HPDE6-E6E7 (cell line): ENCODE data around the gene UBAC2.
"Not testable (repeated sequence)": the region's sequence is repeated elsewhere in the genome, so short reads cannot be mapped to it uniquely, and the experiment has no call there.

Experiments
- DNase-seq: peaks from one replicate; pipeline ENCODE4 v3.0.0; 2011; ENCODE audit warnings: missing footprints; ENCODE audit errors: extremely low spot score

The UBAC2 gene

DNA sequence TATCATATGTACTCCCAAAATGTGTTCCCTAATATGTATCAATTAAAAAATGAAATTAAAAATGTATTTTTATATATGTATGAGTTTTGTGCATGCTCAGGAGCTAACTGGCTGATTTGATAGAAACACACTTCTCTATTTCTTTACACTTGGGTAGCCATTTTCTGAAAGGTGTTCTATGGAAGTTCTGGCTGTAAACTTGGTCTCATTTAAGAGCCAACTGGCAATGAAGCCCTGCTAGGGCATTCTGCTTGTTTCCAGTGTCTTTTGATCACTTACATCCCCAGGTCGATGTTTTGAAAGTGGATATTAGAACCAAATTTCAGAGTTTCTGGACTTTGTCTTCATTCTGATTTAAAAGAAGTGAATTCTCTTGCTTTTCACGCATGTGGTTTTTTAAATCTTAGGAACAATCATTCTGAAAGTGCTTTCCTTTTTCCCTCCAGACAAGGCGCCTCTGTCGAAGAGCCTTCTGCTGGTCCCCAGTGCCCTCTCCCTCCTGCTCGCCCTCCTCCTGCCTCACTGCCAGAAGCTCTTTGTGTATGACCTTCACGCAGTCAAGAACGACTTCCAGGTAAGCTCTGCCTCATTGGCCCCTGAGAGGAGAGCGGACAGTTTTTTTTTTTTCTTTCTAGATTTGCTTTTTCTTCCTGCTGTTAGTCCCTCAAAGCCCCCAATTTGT, 37.5 kb downstream of the UBAC2 start:
- no peak for DNase-seq

DNA sequence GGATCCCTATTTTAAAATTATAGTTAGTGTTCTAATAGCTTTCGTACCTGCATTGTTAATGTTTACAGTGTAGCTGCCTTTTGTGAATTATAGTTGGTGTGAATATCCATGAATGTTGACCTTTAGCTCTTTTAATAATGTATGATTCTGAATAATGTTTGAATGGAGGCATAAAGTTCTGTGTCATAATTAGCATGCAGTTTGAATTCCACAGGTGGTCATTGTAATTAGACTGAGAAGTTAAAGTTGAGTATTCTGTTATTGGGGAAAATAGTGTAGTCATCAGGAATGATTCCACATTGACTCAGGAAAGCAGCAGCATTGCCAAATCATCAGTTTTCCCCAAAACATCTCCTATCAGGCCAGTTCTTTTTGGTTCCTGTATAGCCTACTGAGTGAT, 45.4 kb downstream of the UBAC2 start:
- no peak for DNase-seq

DNA sequence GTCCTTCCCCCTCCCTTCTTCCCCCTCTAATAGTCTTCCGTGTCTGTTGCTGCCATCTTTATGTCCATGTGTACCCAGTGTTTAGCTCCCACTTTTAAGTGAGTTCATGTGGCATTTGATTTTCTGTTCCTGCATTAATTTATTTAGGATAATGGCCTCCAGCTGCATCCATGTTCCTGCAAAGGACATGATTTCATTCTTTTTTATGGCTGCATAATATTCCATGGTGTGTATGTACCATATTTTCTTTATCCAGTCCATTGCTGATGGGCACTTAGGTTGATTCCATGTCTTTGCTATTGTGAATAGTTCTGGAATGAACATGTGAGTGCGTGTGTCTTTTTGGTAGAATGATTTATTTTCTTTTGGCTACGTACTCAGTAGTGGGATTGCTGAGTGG, 48.5 kb downstream of the UBAC2 start:
- not testable (repeated sequence) for DNase-seq

DNA sequence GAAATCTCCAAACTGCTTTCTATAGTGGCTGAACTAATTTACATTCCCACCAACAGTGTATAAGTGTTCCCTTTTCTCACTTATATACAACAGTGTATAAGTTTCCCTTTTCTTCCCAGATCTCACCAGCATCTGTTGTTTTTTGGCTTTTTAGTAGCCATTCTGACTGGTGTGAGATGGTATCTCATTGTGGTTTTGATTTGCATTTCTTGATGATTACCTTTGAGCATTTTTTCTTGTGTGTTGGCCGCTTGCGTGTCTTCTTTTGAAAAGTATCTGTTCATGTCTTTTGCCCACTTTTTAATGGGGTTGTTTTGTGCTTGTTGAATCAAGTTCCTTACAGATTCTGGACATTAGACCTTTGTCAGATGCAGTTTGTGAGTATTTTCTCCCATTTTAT, 49.0 kb downstream of the UBAC2 start:
- not testable (repeated sequence) for DNase-seq

DNA sequence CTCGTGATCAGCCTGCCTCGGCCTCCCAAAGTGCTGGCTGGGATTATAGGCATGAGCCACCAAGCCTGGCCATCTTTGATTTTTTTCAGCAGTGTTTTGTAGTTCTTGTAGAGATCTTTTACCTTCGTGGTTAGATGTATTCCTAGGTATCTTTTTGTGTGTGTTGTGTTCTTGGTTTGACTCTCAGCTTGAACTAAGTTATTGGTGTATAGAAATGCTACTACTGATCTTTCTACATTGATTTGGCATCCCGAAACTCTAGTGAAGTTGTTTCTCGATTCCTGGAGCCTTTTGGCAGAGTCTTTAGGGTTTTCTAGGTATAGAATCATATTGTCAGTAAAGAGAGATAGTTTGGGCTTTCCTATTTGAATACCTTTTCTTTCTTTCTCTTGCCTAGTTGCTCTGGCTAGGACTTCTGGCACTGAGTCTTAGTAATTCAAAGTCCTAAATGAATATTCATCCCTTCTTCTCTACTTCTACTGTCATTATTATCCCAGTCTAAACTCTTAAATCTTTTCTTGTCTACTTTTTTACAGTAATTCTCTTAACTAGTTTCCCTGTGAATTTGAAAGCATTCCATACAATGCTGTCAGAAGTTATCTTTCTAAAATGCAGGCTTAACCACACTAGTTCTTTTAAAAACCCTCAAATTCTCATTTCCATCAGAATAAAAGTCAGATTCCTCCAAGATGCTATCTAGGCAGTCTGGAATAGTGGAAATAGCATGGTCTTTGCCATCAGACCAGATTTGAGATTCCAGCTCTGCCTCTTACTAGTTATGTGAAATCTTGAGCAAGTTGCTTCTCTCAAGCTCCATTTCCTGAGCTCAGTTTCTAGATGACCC, 50.5 kb downstream of the UBAC2 start:
- DNase-seq, result no peak

DNA sequence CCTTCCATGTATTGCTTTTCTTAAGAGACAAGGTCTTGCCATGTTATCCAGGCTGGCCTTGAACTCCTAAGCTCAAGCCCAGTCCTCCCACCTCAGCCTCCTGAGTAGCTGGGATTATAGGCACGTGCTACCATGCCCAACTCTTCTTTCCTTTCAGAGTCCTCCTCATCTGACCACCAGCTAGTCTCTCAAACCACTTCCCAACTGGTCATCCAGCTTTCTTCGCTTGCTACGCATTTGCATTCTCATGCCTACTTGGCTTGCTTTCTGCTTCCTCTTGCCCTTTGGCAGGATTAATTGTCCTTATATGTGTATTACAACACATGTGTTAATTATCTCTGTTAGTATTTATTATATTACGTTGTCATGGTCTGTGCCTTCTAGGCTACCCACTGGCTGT, 51.3 kb downstream of the UBAC2 start:
- DNase-seq, result no peak

DNA sequence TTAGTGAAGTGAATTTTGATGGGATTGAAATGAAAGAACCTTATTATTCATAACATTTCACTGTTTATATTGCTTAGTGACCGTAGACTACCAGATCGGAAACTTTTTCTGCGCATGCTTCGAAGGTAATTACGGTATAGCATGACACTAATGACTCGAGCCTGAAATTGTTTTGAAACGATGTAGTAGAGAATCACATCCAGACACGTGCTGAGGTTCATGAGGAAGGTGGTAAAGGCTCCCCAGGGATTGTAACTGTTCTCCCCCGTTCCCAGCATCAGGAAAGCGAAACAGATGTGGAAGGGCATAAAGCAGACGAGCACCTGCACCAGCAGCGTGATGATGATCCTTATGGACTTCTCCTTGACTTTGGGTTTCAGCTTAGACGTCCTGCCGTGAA, 54.2 kb downstream of the UBAC2 start:
- DNase-seq, result no peak

DNA sequence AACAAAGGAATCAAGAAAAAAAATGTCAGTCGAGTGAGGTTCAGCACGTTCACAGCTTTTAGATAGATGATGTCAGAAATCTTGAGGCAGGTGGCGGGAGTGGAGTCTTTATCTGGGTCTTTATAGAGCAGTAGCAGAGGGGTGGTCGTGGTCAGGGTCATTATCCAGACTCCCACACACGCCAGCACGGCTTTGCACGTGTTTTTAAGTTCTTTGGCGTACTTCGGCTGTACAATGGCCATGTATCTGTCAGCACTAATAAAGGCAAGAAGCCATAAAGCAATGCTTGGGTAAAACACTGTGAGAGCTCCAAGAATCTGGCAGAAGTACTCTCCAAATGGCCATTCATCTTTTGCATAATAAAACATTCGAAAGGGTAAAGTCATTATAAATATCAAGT, 54.6 kb downstream of the UBAC2 start:
- no peak for DNase-seq

DNA sequence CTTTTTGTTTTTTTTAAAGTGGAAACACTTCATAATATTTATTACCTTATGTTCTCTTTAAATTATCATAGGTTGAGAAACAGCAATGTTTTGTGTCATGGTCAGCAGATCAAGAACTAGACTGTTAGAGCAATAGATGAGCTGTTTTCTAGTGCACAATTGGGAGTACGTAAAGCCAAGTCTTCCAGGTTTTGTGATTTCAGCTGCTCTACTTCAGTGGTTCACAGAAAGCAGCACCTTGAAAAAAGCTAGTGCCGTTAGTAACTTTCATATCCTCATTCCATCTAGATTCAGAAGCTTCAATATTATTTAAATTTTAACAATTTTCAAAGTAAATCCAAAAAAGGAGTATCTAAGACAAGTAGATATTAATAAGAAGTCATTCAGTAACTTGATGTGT, 55.6 kb downstream of the UBAC2 start:
- no peak for DNase-seq

DNA sequence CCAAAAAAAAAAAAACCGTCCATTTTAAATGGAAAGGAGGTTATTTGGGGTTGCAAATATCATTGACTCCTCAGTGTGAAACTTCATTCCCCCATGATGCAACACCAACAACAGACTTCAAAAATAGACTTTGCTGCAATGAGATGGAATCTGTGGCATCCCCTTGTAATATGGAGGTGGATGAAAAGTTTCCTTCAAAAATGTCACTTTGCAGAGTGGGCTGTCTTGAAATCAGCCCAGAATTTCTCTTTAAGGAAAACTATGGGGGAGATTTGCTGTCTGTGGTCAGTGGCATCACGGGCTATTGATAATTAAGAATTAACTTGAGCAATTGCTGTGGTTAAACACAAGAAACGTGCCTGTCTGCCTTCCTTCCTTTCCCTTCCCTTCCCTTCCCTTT, 56.1 kb downstream of the UBAC2 start:
- DNase-seq, result no peak

DNA sequence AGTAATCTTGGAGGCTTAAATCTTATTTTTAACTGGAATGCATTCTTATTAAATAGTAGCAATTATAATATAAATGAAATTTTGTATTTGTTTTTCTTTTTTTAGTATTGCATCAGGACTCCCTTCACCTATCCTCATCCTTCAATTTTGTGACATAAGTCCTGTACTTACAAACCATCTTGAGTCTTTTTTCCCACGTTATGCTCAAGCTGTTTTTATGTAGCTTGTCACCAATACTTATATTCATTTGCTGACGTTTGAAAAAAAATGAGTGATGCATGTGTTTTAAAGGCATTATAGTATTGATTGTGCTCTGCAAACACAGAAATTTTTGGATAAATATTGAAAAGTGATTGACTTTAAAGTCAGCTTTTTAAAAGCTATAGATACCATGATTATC, 56.6 kb downstream of the UBAC2 start:
- no peak for DNase-seq

DNA sequence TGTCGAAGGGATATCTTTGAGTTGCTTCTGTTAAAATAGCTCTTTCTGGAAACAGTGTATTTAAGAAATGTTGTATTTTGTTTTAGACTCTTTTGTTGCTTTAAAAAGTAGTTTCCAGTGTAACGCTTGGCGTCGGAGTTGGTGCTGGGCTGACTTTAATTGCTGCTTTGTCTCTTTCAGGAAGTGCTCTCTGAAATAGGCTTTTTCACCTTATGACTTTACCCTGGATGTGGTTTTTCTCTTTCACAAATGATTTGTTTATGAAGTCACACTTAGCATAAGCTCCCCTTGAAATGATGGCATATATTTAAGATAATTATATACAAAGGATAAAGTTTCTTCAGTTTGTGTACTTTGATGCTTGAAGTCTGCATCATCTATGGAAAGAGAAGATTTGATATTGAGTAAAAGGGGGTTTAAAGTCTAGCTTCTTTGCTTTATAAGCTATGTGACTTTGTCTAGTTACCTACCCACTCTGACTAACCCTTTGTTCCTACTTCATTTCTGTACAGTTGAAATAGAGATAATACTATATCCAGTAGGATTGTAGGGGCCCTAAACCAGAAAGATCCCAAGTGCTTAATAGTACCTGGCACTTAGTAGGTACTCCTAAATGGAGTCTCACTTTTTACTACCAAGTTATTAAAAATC, 57.7 kb downstream of the UBAC2 start, which contains the start of gene GPR18:
Gene GPR18, minus strand, starts transcription at position 170 of the 651 bp plus-strand sequence. CDS start 2,507 bp downstream, outside the sequence.
- no peak for DNase-seq

DNA sequence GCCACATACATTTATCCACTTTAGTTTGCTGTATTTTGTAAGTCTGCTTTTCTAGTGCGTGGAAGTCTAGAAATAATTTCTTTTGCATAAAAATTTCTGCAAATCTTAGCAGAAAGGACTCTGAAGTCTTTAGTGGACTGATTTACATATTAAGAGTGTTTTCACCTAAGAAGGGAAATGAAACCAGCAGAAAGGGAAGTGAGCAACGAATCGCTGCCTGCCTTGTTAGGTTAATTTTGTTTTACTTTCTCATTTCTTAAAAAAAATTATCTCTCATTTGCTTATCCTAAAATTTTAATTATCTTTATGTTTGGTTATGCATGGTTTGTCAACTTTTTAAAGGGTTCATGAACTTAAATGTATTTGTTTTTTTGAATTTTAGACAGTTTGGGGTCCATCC, 58.3 kb downstream of the UBAC2 start:
- no peak for DNase-seq

DNA sequence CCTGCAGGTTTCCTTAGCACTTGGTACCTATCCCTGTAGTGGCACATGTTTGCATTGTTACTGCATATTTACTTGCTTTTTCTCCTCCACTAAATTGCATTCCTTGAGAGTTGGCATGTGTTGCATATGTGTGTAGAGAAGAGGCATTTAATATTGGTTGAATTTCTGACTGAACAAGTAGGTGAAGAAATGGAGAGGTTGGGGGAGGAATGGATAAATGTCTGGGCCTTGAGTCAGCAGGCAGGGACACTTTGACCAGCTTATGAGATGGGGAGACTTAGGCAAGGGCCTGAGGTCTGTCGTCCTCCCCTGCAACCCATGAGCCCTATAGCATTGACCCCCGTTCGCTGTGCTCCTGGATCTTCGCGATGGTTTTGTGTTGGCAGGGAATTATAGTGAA, 59.6 kb downstream of the UBAC2 start:
- no peak for DNase-seq

DNA sequence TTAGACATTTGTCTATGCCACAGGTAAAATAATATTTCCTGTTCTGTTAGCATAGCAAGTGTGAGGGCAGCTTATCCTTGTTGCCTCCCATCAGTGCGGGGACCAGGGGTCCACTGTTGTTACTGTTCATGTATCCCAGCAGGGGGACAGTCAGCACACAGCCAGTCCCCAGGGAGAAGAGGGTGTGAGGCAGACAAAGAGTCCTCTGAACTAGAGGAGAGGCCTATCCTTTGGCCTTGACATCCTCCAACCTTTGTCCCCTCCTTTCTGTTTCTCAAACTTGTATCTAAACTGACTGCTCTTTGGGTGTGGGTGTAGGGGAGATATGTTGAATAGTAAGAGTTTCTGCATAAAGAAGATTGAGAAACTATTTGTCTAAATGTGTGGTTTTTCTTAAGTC, 60.4 kb downstream of the UBAC2 start:
- DNase-seq, result no peak

DNA sequence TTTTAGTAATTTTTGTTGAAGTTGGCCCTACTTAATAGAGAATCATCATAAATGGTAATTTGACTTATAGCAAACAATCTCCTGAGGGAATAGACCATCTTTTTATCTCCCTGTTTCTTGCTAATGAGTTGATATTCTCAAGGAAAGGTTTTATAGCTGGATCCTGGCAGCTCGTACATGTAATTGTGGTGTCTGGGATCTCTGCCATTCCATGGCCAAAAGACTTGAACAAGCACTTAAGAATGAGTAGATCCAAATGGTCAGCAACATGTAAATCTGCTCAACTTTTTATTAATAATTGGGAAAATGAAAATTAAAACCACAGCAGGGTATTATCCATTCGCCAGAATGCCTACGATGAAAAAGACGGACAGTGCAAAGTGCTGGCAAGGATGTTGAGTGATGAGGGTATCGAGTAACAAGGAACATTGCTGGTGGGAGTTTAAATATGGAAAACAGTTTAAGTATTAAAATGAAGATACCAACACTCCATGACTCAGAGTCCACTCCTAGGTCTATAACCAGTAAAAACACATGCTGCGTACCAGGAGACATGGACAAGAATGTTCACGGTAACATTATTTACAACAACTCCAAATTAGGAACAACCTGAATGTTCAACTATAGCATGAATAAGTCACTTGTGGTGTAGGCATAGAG, 62.6 kb downstream of the UBAC2 start:
- DNase-seq, result no peak

DNA sequence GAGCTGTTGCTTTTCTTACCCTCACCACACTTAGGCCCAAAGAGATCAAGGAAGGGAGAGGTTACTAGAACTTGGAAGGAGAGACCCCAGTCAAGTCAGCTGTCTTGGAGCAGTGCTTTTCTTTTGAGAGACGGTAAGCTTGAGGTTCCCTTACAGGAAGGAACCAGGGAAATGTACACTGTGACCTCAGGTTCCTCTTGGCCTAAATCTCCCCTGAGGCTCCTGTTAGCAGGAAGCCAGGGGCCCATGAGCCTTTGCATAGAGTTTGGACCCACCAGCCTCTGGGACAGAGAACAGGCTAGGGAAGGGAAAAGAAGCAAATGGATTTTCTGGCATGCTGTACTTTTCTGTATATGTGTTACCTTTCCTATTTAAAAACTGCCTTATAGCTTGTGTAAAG, 63.4 kb downstream of the UBAC2 start:
- DNase-seq, result no peak

DNA sequence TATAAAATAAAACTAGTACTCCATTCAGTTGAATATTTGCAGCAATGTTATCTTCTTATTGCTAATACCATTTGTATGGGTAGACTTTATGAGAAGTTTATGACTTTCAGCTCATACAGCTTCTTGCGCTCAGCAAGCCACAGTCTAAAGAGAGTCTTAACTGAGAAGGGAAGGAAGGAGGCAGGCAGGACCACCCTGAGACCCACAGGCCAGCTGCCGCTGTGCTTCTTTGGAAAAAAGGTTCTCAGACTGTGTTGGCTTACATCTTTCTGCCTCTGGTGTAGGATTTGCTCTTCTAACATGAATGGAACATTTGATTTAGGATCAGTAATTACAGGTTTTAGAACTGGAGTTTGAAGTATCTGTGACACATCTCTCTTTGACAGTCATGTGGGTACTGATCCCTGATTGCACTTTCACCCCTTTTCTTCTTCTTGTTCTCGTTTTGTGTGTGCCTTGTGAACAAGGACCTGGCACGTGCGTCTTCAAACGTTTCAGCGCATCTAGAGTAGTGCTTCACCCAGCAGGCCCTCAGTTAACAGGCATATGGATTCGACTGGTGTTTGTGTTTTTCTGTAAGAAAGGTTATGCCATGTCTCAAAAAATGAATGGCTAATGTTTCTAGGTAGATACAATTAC, 64.6 kb downstream of the UBAC2 start:
- no peak for DNase-seq

DNA sequence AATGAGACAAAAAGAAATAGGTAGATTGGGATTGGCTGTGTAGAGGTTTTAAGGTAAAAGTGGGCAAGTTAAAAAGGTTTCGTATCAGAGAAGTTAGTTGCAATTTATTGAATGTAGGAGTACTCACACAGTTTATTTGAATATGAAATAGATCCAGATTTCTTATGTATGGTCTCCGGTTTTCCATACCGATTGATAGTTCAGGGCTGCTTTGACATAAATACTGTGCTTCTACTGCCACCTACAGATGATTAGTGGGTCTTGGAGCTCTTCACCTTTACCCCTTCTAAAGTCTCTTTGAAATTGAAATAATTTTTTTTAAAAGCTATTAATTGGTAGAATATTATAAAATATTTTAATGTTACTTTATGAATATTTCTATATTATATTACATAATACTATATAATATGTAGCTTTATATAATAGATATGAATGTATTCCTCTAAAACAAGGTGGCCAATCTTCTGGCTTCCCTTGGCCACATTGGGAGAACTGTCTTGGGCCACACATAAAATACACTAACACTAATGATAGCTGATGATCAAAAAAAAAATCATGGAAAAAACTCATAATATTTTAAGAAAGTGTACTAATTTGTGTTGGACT, 65.3 kb downstream of the UBAC2 start:
- DNase-seq, result peak; percentile 34

DNA sequence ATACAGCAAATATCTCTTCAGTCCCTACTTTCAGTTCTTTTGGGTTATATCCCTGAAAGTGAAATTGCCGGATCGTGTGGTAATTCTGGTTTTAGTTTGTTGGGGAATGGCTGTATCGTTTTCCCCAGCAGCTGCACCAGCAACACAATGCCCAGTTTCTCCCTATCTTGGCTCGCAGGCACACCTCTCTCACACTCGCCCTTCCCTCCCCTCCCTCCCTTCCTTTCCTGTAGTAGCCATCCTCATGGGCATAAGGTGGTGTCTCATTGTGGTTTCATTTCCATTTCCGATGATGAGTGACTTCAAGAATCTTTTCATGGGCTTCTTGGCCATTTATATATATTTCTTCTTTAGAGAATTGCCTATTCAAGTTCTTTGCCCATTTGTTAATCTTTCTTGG, 66.2 kb downstream of the UBAC2 start:
- DNase-seq, result no peak

DNA sequence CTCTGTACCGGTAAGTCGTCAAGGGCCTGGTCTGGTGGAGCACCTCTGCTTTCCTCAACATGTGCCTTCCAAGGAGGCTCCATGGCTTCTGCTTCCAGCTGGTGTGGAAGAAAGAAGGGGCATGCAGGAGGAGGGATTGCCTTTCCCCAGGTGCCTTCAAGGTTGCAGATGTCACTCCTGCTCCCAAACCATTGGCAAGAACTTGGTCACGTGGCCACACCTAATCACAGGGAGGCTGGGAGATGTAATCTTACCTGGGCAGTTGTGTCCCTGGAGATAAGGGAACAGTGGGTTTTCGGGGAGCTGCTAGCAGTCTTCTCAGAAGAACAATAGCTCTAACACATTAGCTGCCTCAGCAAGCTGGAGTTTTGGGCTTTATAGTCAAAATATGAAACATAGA, 67.3 kb downstream of the UBAC2 start:
- no peak for DNase-seq
